ENCODE measurements around the gene HSD17B8. TPM values are rescaled to one million over a fixed set of nuclear protein-coding genes. Genes with fewer than 3 reads are reported as not detected.

Gene HSD17B8
- total RNA-seq, 1 donor from 2014 or later: 4.0 TPM

DNA sequence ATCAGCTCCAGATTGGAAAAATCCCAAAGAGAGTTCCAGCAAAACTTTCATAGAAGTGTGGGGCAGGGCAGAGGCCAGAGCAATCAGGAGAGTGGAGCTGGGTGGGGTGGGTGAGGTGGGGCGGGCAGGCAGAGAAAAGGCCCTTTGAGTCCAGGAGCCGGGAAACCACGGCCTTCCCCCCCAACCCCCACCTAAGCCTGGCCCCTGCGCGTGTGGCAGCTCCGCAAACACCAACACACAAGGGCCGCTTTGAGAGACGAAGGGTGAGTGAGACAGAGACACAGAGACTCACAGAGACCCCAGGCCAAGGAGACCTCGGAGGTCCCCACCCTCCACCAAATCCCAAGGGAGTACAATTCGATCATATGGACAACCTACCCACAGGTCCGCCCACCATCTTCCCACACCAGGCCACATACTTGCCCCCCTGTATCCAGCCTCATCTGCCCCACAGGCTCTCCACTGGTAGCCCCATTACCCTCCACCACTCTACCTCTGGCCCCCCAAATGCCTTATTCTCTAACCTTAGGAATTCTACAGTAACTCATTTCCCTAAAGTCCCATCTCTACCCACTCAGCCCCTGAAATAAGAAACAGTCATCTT is 13.8 kb upstream of the HSD17B8 start:
- no peak for DNase-seq (ENCODE audit: extremely low read depth, low read depth, low spot score)

- no peak for DNase-seq (ENCODE audit: extremely low read depth, low read depth, low spot score)
Measured at GRCh38 chr6:33191383-33192104, 12.9 kb upstream of the HSD17B8 start.

DNA sequence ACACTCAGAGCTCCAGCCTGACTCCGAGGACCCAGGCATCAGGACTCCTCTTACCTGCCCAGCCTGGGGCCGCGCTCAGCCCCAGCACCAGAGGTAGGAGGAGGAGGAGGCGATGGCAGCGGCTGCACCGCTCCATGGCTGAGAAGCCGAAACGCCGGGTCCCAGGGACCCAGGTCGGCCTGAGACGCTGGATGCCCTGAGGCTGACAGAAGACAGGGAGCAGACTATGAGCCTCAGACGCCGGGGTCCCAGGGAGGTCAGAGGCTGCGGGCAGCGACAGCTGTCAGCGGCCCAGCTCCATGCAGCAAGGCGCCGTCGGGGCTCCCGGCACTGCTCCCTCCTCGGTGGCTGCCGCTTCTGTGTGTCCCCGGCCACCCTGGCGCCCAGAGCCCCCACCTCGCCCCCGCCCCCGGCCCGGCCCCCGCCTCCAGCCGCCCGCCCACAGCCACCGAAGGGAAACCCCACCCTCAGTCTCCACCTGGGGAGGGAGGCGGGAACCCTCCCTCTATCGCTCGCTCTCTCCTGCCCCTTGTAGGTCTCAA is 12.3 kb upstream of the HSD17B8 start, which contains the start of gene COL11A2:
TSS of gene COL11A2 (minus strand) at position 363 of the 542 bp plus-strand sequence. CDS start at position 136, 227 bp downstream.
- DNase-seq (ENCODE audit: extremely low read depth, low read depth, low spot score): no peak

DNA sequence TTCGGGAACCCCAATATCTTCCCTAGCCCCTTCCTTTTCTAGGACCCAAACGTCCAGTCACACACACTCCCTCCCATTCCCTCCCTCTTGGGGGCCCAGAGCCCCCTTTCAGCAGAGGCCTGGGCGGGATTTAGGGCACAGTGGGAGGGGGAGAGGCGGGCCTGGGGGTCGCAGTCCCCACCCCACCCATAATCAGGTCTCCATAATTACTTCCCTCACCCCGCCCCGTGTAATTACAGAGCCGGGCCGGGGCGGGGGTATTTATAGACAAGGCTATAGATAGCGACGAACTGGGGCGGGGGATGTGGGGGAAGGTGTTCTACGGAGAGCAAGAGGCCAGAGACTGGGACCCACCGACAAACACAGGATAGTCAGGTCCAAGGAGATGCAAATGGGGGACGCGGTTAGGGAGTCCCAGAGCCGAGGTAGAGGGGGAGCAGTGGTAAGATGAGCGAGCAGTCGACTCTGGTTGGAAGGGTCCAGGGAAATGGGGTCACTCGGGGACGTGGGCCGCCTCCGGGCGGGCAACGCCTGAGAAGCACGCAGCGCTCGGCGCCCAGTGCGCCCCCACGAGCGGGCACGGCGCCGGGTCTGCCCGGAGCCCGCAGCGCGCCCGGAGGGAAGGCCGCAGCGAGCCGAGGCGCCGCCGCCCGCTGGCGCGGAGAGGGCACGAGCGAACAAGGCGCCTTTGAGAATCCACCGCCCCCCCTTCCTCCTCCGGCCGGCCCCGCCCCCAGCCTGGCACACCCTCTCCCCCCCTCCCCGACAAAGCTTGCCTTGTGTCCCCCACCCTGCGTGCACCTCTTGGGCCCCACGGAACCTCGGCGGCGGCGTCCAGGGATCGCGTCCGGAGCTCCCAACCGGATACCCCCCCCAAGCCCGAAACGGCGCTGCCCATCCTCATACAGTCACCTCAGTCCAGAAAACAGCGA is 11.5 kb upstream of the HSD17B8 start:
- DNase-seq (ENCODE audit: extremely low read depth, low read depth, low spot score): no peak

GRCh38 chr6:33193619-33194018 is 10.8 kb upstream of the HSD17B8 start:
- DNase-seq (ENCODE audit: extremely low read depth, low read depth, low spot score): no peak

DNA sequence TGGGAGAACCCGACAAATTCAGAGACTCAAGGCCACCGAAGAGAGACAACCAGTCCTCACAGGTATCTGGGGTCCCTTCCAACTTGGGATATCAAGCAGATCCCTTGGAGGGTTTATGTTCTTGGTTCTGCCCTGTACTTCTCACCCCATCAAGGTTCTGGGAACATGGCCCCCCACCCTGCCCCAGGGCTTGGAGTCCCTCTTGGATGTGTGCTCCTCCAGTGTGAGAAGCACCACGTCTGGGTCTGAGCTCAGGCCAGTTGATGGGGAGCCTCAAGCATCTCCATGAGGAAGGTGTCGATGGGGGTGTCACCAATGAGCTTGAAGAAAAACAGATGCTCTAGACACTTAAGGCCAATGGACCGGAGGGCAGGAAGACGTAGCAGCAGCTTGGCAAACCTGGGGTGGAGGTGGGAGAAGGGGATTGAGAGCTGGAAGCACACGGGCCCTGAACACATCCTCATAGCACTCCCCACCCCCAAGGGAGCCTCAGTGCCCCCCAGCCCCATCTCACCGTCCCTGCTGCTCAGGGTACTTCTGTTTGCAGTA is 9.9 kb upstream of the HSD17B8 start:
- DNase-seq (ENCODE audit: extremely low read depth, low read depth, low spot score): no peak

DNA sequence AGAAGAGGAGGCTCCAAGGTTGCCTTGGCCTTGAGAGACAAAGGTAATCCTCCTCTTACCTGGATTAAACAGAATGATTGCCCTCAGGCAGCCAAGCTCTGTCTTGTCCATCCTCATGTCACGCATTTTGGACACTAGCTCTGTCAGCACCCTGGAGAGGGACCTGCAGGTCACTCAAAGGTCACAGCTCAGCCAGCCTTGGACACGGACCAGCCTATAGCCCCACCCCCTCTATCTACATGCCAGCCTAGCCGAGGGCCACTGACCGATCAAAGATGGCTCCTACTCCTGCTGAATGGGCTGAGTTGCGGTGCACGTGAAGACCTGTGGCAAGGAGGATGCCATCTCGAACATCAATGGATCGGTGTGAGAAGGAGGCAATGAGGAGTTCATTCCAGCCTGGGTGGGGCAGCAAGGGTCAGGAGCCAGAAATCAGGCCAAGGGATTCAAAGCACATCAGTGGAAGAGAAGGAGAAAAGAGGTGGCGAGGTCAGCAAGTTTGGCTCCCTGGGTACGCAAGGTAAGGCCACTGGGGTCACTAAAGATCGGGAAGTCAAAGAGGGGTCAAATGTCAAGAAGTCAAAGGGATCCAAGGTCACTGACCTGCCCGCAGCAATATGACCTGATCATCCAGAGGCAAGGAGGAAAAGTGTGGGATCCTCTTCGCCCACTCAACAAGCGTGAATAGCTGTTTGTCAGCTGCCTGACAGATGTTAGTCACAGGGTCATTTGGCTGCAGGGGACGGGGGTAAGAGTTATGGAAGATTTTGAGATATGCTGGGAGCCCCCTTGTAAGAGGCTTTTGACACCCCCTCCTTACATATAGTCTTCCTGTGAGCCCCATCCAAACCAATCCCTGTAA is 8.9 kb upstream of the HSD17B8 start:
- DNase-seq (ENCODE audit: extremely low read depth, low read depth, low spot score): no peak

- DNase-seq (ENCODE audit: extremely low read depth, low read depth, low spot score): no peak
Measured at GRCh38 chr6:33197431-33198048, 6.9 kb upstream of the HSD17B8 start.

DNA sequence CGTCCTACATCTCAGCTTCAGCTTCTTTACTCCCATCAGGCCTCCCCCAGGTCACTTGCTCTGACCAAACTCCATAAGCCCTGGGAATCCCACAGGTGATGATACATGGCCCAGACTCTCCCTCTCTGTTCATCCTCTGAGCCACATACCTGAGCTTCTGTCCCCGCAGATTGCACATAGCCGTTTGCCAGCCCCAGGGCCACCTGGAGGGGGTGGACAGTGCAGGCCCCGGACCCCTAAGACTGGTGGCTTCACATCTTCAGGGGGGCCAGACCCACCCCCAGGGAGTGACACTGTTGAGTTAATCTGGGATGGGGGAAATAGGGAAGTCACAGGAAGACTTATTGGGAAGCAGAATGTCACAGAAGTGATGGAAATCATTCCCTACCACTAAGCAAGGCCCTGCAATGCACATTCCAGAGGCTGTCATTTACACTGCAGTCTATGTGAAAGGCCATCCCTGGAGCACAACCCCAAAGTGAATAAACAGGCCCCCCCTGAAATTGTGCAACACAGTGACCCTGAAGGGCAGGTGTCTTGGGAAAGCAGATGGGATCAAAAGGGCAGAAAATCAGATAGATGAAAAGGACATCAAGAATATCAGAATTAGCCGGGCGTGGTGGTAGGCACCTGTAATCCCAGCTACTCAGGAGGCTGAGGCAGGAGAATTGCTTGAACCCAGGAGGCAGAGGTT is 6.1 kb upstream of the HSD17B8 start:
- DNase-seq (ENCODE audit: extremely low read depth, low read depth, low spot score): no peak

DNA sequence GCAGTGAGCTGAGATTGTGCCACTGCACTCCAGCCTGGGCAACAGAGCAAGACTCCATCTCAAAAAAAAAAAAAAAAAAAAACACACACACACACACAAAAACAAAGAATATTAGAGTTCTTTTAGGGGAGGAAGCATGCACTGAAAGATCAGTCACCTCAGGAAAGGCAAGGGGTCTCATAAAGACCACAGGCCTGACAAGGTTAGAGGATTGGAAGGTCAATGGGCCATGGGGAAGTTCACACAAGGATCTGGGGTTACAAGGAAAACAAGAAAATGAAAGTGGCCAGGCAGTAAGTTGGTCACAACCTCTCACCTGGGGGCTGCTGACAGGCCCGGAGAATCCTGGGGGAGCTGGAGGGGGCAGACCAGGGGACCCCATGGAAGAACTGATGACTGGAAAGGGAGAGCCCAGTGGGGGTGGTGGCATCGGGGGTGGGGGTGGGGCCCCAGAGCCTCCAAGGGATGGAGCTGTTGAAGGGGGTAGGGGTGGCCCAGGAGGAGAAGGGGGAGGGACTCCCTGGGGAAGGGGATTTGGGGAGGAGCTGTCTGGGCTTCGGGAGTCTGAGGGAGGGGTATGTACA is 5.5 kb upstream of the HSD17B8 start:
- no peak for DNase-seq (ENCODE audit: extremely low read depth, low read depth, low spot score)

- DNase-seq (ENCODE audit: extremely low read depth, low read depth, low spot score): no peak
Measured at GRCh38 chr6:33199687-33200218, 4.7 kb upstream of the HSD17B8 start.

- DNase-seq (ENCODE audit: extremely low read depth, low read depth, low spot score): peak; percentile 98
Measured at GRCh38 chr6:33200219-33201146, 4.0 kb upstream of the HSD17B8 start, which contains the start of the genes RXRB and SLC39A7. Gene RXRB, minus strand, starts transcription at chr6:33200665. Its CDS starts 189 bp downstream, at chr6:33200476. Gene SLC39A7, plus strand, starts transcription at chr6:33200867. Its CDS starts 379 bp downstream, at chr6:33201246.

- no peak for DNase-seq (ENCODE audit: extremely low read depth, low read depth, low spot score)
Measured at GRCh38 chr6:33201147-33201545, 3.3 kb upstream of the HSD17B8 start.

DNA sequence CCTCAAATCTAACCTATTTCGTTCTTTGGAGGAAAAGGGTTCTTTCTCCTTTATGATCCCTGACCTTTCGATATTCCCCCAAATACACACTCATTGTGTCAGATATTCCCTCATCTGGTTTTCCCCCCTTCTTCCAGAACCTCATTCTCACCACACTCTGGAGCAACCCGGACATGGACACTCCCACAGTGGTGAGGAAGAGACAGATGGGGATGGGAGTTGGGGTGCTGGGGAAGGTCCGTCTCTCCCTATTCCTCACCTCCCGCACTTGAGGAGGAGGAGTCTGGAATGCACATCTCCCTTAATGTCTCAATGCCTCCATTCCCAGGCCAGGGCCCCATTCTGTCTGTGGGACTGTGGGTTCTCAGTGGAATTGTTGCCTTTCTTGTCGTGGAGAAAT is 2.5 kb upstream of the HSD17B8 start:
- DNase-seq (ENCODE audit: extremely low read depth, low read depth, low spot score): no peak

DNA sequence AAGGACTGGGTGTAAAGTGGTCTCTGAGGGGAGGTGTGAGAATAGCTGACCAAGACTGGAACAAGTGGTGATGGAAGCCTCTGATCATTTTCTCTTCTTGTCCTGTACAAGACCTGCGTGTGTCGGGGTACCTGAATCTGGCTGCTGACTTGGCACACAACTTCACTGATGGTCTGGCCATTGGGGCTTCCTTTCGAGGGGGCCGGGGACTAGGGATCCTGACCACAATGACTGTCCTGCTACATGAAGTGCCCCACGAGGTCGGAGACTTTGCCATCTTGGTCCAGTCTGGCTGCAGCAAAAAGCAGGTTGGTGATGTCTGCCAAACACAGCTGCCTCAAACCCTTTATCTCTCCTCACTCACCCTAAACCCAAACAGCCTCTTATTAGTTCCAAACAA is 1.7 kb upstream of the HSD17B8 start:
- DNase-seq (ENCODE audit: extremely low read depth, low read depth, low spot score): no peak

- no peak for DNase-seq (ENCODE audit: extremely low read depth, low read depth, low spot score)
Measured at GRCh38 chr6:33203443-33204164, 851 bp upstream of the HSD17B8 start.

DNA sequence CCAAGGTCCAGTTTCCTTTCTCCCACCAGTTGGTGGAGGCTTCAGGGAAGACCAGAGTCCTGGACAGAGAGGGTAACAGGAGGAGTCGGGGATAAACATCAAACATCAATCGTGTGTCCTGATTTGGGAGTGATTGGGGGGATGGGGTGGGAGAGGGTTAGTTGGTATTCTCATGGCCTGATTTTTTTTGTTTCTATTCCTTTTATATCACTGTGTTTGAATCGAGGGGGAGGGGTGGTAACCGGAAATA is 365 bp upstream of the HSD17B8 start:
- no peak for DNase-seq (ENCODE audit: extremely low read depth, low read depth, low spot score)
